Fibroblast of peridontal ligament (primary cell): Measurements from ENCODE around the gene PI16.

Source experiments
- DNase-seq: peaks from one replicate; pipeline ENCODE4 v3.0.0-alpha.2; 2010; ENCODE audit errors: extremely low read depth

Gene PI16

DNA sequence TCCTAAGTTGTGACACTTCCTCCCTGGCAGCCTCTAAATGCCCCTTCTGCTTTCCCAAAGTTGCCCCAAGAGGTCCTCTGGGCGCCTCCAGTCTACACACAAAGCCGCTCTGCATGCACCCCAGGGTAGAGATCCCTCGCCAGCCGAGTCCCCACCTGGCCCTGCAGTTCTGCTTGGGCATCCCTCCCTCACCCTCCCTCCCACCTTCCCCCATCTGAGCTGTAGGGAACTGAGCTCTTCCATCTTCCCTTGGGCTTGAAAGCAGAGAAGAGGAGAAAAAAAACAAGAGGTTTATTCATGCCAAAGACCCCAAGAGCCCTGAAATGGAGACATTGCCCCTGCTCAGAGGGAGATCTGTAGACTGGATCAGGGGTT is 45.2 kb downstream of the PI16 start:
- DNase-seq = no peak

DNA sequence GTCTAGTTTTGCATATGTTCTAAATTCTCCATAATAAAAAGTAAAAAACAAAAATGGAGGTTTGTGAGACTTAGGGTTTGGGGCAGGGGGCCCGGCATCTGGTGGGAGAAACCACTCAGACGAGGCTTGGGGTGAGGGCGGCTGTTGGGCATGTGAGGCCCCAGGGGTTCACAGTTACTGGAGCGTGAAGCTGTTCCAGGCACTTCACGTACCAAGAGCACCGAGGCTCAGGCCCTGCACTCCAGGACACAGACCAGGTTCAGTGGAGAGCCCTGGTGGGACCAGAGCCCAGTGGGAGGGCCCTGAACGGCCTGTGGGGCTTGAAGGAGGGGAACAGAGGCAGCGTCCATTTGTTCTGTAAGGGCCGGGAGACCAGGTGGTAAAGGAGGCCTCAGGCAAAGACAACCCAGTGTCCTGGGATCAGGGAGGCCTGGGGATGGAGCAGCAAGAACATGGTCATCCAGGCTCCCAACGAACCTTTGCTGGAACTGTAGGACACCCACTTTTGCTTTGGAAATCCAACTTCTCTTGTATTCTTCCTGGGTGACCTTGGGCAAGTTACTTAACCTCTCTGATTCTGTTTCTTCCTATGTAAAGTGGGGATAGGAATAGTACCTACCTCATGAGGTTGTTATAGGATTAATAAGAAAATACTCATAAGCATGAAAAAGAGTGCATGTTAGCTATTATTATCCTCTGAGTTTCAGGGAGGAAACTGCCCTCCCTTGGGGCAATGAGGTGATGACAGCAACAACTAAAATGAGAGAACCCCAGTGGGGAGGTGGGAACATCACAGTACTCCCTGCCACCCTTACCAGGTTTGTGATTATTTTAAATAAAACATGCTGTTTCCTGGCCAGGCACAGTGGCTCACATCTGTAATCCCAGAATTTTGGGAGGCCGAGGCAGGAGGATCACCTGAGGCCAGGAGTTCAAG is 49.8 kb downstream of the PI16 start:
- DNase-seq = no peak

DNA sequence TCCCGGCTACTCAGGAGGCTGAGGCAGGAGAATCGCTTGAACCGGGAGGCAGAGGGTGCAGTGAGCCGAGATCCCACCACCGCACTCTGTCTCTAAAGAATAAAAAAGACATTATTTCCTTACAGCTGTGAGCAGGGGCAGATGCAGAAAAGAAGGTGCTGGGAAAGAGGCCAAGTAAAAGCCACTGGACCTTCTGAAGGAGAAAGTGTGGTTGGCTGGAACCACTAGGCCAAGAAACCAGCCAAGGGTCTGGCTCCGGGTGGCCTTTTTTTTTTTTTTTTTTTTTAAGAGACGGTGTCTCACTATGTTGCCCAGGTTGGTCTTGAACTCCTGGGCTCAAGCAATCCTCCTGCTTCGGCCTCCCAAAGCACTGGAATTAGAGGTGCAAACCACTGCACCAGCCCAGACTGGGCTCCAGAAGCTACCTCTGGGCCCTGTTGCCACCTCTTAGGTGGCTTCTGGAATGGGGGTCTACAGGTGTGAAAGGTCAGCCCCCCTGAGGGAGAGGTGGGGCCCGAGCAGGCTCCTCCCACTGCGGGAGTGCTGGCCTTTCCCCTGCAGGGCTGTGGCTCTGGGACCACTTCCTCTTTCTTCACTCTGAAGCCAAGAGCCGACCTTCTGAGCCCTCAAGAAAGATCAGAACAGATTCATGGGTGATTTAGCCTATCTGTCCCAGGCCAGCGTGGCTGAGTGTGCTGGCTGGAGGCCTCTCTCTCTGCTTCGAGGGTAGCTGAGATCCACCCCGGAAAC is 50.7 kb downstream of the PI16 start, which contains the start of gene FGD2:
Gene FGD2 (plus strand): TSS at position 595 of the 750 bp plus-strand sequence. CDS start 163 bp downstream, outside the sequence.
- no peak for DNase-seq

DNA sequence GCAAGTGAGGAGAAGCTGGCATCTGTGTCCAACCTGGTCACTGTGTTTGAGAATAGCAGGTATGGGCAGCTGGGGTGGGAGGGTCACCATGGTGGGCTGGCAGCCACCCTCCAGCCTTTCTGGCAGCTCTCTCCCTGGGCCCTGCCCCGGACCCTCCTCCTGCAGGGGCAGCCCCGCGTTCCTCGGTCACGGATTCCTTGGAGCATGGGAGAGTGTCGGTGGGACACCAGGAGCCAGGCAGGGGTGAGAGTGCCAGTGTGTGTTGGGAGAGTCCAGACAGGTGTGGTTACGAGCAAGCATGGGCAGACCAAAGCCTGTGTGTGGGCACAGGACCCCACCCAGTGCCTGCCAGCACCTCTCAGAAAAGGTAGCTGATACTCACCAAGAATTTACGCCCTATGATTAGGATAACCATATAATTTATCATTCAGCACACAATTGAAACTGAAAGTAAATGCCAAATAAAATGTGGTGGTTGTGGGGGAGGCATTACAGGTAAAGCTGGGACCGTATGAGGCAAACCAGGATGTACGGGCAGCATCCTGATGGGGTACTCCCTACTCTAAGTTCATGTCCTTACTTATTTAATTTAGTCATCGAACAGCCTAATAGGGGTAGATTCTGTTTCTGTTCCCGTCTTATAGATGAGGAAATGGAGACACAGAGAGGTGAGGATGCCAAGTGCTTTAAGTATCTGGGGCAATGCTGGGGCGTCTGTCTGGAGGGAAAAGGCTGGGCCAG is 51.5 kb downstream of the PI16 start:
- no peak for DNase-seq

DNA sequence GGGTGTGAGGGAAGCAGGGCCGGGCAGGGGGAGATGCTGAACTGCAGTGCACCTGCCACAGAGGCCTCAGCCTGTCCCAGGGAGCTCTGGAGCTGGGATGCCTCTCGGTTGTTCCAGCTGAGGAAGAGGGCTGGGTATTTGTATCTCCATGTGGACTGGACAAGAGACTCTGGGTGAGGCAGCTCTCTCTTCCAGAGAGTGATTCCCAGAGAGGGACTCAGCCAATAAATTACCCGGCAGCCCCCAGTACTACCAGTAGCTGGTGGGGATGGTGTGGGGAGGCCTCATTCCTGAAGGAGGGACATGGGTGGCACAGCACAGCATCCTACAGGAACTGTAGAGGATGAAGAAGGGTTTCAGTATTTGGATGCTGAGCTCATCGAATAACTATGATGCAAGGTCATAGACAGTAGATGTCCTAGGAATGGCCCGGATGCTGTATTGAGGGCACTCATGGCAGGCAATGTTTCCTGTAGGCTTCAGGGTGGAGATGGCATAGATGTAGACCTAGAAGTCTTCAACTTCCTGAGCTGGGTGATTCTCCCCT is 52.3 kb downstream of the PI16 start:
- DNase-seq = peak; percentile 24

DNA sequence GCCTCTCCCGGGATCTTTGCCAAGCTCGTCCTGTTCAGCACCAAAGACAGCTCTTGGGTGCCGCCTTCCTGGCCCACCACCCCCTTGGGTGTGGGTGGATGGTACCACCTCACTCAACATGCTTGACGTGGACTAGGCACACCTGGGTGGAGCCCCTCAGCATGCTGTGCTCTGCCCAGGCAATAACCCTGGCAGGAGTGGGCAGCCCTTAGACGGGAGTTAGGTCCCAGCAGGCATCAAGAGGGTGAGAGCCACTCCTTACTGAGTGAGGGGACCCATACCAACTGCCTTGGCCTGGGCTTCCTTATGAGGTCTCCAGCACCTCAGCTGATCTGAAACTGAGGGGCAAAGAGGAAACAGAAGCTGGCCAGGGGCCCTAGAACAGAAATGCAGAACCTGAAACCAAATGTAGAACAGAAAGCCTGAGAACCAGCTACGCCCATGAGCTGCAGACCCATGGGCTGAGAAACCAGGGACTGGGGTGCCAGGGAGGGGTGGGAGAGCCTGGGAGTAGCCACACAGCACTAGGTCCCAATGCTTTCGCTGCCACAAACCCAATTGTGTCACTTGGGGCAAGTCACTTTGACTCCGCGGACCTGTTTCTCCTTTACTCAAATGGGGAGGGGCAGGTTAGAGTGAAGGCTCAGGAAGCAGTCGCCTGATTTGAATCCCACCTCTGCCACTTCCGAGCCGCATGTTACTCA is 53.0 kb downstream of the PI16 start:
- DNase-seq = no peak

DNA sequence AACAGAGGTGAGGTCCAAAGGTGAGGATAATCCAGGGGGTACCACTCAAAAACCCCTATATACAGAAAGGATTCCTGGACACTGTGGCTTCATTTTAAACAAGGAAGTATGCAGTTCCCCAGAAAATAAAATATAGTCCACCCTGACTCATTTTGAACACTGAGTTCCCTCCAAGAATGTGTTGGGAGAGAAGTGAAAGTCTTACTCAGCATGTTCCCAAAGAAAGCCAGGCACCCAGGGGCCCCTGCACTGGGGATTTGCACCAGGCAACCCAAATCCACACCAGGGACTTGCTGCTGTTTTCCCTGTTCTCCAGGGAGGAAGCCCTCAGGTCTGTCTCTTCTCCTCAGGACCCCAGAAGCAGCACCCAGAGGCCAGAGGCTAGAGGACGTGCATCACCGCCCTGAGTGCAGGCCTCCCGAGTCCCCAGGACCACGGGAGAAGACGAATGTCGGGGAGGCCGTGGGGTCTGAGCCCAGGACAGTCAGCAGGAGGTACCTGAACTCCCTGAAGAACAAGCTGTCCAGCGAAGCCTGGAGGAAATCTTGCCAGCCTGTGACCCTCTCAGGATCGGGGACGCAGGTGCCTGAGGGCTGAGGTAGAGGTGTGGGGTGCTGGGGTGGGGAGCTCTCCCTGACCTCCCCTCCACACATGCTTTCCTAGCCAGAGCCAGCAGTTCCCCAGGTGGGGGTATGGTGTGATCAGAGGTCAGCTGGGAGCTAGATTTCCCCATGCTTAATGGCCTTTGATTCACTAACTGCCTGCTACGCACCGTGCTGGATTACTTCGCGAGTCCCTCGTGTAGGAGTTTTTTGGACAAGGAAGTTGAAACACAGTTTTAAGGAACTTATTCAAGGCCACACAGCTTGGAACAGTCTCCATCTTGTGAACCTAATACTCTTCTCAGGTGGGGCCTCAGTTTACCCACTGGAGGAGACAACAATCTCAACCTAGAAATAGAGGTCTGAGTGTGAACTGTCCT is 54.2 kb downstream of the PI16 start:
- DNase-seq = no peak

DNA sequence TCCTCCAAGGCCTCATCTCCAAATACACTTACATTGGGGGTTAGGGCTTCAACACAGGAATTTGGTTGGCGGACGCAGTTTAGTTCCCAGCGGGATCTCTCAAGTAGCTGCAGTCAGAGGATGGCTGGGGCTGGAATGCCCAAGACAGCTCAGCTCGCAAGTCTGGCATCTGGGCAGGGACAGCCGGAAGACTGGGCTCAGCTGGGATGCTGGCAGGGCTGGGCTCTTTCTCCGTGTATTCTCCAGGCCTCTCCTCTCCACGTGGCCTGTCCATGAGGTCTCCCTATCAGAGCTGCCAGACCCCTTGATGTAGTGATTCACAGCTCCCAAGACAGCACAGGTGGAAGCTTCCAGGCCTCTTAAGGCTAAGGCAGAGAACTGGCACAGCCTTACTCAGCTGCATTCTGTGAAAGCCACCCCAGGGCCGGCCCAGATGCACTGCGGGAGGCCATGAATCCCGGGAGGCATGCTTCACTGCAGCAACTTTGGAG is 55.9 kb downstream of the PI16 start:
- DNase-seq = no peak

DNA sequence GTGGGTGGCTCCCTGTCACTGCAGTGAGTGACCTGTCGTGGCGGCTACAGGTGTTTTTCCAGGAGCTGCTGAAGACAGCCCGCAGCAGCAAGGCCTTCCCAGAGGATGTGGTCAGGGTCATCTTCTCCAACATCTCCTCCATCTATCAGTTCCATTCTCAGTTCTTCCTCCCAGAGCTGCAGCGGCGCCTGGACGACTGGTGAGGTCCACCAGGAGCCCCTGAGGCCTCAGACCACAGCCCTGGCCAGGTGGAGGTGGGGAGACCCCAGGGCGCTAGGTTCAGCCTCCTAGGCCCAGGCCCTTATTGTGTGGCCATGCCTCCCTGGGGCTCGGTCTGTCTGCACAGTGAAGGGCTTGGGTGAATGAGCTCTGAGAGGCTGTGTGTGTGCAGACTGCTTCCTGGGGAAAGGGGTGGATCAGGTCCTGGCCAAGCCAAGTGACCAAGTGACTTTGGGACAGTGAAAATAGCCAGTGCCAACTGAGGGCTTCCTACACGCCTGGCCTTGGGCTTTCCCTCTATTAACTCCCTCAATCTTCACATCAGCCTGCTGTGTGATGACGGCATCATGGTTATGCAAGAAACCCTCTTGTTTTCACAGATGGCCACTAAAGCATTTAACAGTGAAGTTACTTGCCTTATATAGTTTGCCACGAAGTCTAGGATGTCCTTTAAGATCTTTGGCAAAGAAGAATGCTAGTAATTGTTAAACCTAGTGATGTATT is 57.3 kb downstream of the PI16 start:
- peak; percentile 79 for DNase-seq

DNA sequence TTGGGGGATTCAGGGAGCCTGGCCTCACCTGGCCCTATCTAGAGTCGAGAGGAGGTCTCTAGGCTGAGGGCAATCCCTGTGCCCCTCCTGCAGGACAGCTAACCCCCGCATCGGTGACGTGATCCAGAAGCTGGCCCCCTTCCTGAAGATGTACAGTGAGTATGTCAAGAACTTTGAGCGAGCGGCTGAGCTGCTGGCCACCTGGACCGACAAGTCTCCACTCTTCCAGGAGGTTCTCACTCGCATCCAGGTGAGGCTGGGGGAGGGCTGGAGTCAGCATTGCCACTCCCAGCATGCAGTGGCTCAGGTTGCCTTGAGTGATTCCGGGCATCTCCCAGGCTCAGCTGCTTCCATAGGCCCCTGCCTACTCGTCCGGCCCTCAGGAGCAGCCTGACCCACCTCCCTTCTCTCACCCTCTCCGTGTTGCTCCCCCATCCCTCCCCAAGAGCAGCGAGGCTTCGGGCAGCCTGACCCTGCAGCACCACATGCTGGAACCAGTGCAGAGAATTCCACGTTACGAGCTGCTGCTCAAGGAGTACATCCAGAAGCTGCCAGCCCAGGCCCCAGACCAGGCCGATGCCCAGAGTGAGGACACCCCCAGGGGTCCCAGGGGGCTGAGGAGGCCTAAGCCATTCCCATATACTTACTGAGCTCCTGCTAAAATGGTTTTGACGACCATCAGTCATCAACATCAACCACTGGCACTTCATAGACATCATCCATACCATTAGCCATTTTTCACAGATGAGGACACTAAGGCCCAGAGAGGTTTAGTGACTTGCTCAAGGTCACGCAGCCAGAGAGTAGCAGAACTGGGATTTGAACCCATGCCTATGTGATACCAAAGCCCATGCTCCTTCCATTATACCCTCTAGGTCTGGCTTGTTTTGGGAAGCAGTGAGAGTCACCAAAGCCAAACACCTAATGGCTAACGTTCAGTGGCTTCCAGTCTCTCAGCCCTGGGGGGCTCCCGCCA is 59.3 kb downstream of the PI16 start:
- DNase-seq = no peak
